A673 (cell line): ENCODE results near the gene MC3R. TPM values are rescaled to one million over a fixed set of nuclear protein-coding genes. Genes with fewer than 3 reads are reported as not detected.

ENCODE experiments used
- BruUV-seq: library from RNA; stranded (reverse); fragments of 400-500 nt; replicated peaks from 2 replicates; lab custom pipeline; 2021; lab: Mats Ljungman, UMichigan
- CTCF ChIA-PET: fragments of 300-600 bp; sonication (Branson Sonifier 250); formaldehyde crosslinking; loops from one replicate; lab custom pipeline; 2022; ENCODE audit warnings: antibody characterized with exemption; lab: Charles Lee
- POLR2A ChIA-PET: fragments of 300-600 bp; sonication (Branson Sonifier 250); formaldehyde crosslinking; loops from one replicate; lab custom pipeline; 2022; ENCODE audit warnings: antibody characterized with exemption; ENCODE audit not compliant: low non-redundant PET; lab: Charles Lee
- DNase-seq: peaks from one replicate; pipeline ENCODE4 v3.0.0-alpha.2; 2015; ENCODE audit warnings: low spot score
- H3K27ac ChIP-seq: fragments of 200-600 bp; sonication (generic); 2 replicates; pipeline ENCODE4 v1.5.1; 2016; ENCODE audit warnings: mixed run types, low read depth, mild to moderate bottlenecking, mixed read lengths, antibody characterized with exemption, low read length; ENCODE audit not compliant: poor library complexity, severe bottlenecking
- H3K27me3 ChIP-seq: fragments of 200-600 bp; sonication (generic); replicated peaks from 2 replicates; pipeline ENCODE4 v1.6.1; 2017; ENCODE audit warnings: mixed run types, low read depth, mild to moderate bottlenecking, mixed read lengths, antibody characterized with exemption, low read length; ENCODE audit not compliant: insufficient read depth, poor library complexity
- H3K36me3 ChIP-seq: fragments of 200-600 bp; sonication (generic); 2 replicates; pipeline ENCODE4 v1.6.1; 2016; ENCODE audit warnings: mixed run types, mild to moderate bottlenecking, mixed read lengths, antibody characterized with exemption, low read length; ENCODE audit not compliant: insufficient read depth, poor library complexity, severe bottlenecking
- H3K4me1 ChIP-seq: fragments of 200-600 bp; sonication (generic); 2 replicates; pipeline ENCODE4 v1.6.1; 2017; ENCODE audit warnings: mixed run types, mild to moderate bottlenecking, mixed read lengths, antibody characterized with exemption, low read length; ENCODE audit not compliant: insufficient read depth, poor library complexity, severe bottlenecking
- H3K4me3 ChIP-seq: fragments of 200-600 bp; sonication (generic); 2 replicates; pipeline ENCODE4 v1.5.1; 2016; ENCODE audit warnings: low read depth, mixed run types, mild to moderate bottlenecking, mixed read lengths, low read length; ENCODE audit not compliant: poor library complexity, severe bottlenecking
- H3K9me3 ChIP-seq: fragments of 200-600 bp; sonication (generic); 2 replicates; pipeline ENCODE4 v1.6.1; 2016; ENCODE audit warnings: mixed run types, low read depth, mild to moderate bottlenecking, mixed read lengths, antibody characterized with exemption, low read length; ENCODE audit not compliant: poor library complexity, severe bottlenecking
- EZH2 ChIP-seq: fragments of 200-600 bp; sonication (generic); IDR thresholded peaks from 2 replicates; pipeline ENCODE4 v1.6.1; 2017; ENCODE audit warnings: borderline replicate concordance, low read depth, mild to moderate bottlenecking, mixed read lengths, antibody characterized with exemption, low read length; ENCODE audit not compliant: poor library complexity, severe bottlenecking
- intact Hi-C: fragments of 100-400 bp; cut with micrococcal nuclease; formaldehyde crosslinking; loops from one replicate; pipeline ENCODE4 v1.10.0; 2022; ENCODE audit not compliant: unreplicated experiment
- total RNA-seq: library from RNA; stranded (reverse); gene quantifications from 2 replicates; pipeline ENCODE4 v1.2.3, GENCODE V29; 2021
- TF ChIP-seq, protein P1 (sequence below): fragments of 300-800, 200-600 bp; sonication (generic); conservative IDR thresholded peaks from 2 replicates; pipeline ENCODE4 v1.5.1; 2017; ENCODE audit warnings: low read depth, mild to moderate bottlenecking, antibody characterized with exemption, low read length, moderate library complexity, mixed read lengths

The MC3R gene
- total RNA-seq, 1 experiment from 2014 or later, result not detected

DNA sequence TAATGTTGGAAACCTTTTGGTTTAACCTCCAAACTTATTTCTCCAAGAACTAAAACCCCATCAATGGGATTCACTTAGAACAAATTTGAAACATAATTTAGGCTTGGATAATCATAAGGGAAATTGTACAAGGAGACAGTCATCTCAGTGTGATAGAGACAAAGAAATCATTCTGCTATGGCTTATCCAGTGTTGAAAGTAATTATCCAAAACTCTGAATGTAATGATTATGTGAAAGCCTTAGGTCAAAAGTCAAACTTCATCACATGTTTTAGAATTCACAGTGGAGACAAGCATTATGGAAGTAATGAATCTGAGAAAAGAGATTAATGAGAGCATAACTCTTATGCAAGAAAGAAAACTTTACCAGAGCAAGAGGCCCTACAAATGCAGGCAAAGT, 20.0 kb downstream of the MC3R start:
- no peak for DNase-seq
- TF ChIP-seq EZH2, result no peak
- TF ChIP-seq, protein P1, sequence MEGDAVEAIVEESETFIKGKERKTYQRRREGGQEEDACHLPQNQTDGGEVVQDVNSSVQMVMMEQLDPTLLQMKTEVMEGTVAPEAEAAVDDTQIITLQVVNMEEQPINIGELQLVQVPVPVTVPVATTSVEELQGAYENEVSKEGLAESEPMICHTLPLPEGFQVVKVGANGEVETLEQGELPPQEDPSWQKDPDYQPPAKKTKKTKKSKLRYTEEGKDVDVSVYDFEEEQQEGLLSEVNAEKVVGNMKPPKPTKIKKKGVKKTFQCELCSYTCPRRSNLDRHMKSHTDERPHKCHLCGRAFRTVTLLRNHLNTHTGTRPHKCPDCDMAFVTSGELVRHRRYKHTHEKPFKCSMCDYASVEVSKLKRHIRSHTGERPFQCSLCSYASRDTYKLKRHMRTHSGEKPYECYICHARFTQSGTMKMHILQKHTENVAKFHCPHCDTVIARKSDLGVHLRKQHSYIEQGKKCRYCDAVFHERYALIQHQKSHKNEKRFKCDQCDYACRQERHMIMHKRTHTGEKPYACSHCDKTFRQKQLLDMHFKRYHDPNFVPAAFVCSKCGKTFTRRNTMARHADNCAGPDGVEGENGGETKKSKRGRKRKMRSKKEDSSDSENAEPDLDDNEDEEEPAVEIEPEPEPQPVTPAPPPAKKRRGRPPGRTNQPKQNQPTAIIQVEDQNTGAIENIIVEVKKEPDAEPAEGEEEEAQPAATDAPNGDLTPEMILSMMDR, result no peak
- intact Hi-C loops, result no loop called here
- no TSS peak for BruUV-seq
- no peaks in the 10 kb centered on the region for H3K4me1 ChIP-seq
- POLR2A ChIA-PET, result no interaction called here
- no peaks in the 10 kb centered on the region for H3K36me3 ChIP-seq
- H3K4me3 ChIP-seq, result no peak overlapping the region
- H3K9me3 ChIP-seq, result no peaks in the 10 kb centered on the region
- H3K27ac ChIP-seq, result no peak overlapping the region
- peaks cover 13% of the 10 kb centered on the region for H3K27me3 ChIP-seq
- CTCF ChIA-PET, result no interaction called here

DNA sequence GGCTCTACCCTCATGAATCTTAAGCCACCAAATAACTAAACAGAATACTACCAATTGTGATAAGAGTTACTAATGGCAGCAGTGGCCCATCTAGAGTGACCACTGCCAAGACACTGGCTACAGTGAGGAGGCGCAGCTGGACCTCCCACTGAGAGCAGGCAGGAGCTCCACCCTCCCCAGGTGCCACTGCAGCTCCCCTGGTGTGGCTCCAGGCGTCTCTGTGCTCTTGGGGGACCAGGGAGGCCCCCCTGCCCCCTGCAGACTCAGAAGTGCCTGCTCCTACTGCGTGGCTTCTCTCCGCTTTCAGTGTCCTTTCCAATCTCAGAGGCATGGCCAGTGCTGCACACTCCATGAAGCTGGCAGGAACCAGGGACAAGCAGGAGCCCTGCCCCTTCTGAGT, 23.4 kb downstream of the MC3R start:
- ChIA-PET POLR2A (no interaction called here), CTCF (no interaction called here)
- H3K4me1 ChIP-seq, result no peaks in the 10 kb centered on the region
- BruUV-seq, result no TSS peak
- DNase-seq, result no peak
- intact Hi-C loops, result no loop called here
- no peak overlapping the region for H3K4me3 ChIP-seq
- no peaks in the 10 kb centered on the region for H3K27me3 ChIP-seq
- no peaks in the 10 kb centered on the region for H3K9me3 ChIP-seq
- TF ChIP-seq EZH2, result no peak
- TF ChIP-seq, protein P1, result no peak
- H3K27ac ChIP-seq, result no peak overlapping the region
- no peaks in the 10 kb centered on the region for H3K36me3 ChIP-seq

DNA sequence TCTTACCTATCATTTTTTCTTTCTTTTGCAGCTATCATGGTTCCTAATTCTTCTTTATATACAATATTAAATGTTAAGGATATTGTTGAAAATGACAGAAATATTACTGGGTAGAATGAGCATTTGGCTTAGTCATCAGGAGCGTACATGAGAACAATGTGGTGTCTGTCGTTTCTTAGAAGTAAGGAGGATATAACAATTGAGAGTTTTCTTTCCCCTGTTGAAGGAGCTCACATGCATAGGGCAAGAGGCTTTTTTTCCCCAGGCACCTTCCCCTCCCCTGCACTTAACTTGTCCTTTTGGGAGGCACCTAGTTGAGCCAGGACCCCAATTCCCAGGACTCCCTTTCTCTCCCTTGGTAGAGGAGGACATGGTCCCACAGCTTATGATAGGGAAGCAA, 25.0 kb downstream of the MC3R start:
- DNase-seq, result no peak
- Histone ChIP-seq H3K4me1 (no peaks in the 10 kb centered on the region), H3K27me3 (no peaks in the 10 kb centered on the region), H3K36me3 (no peaks in the 10 kb centered on the region), H3K9me3 (no peaks in the 10 kb centered on the region), H3K4me3 (no peak overlapping the region), H3K27ac (no peak overlapping the region)
- no peak for TF ChIP-seq EZH2
- TF ChIP-seq, protein P1, result no peak
- CTCF ChIA-PET, result no interaction called here
- BruUV-seq, result no TSS peak
- POLR2A ChIA-PET, result no interaction called here
- intact Hi-C loops, result no loop called here
